ENCODE measurements around the gene CTSZ. TPM values are rescaled to one million over a fixed set of nuclear protein-coding genes. Genes with fewer than 3 reads are reported as not detected.

Gene CTSZ
- total RNA-seq, 2 experiments from 2014 or later: 14.7 to 17.7 TPM

DNA sequence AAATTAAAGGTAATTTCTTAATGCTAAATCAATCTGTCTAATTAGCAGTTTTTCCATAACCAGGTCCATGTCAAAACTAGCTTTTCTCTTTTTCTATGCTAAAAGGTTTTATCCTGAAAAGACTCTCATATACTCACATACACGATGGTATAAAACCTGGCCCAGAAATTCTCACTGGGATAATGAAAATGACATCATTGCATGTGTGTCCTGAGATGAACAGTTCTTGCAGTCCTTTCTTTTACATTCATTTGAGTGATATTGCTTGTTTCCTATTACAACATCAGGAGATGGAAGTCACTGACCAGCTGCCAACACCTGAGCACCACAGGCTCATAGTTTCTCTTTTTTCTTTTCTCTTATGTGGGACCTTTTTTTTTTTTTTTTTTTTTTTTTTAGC is 43.4 kb upstream of the CTSZ start:
- no peaks in the 10 kb centered on the region for H3K36me3 Mint-ChIP-seq (ENCODE audit: low read depth)
- Histone ChIP-seq H3K4me1 (ENCODE audit: insufficient read depth, low read length) (peaks cover 4% of the 10 kb centered on the region), H3K9me3 (ENCODE audit: control insufficient read depth in 1 of 2, insufficient read depth in 1 of 2, low read length in 2 of 2) (no peaks in the 10 kb centered on the region), H3K36me3 (ENCODE audit: insufficient read depth, low read length) (no peaks in the 10 kb centered on the region), H3K27ac (ENCODE audit: low read depth in 1 of 2, low read length in 2 of 2) (no peak overlapping the region), H3K4me3 (ENCODE audit: low read length) (no peak overlapping the region), H3K27me3 (ENCODE audit: control insufficient read depth in 1 of 2, insufficient read depth in 2 of 2, low read length in 2 of 2) (peaks cover 7% of the 10 kb centered on the region in 2 experiments)
- POLR2A ChIA-PET: interaction anchor here (4.3 kb wide), 1 partner anchor 18 kb away, joined by 12 read pairs; the partner anchor contains the start of gene ATP5F1E
- H3K4me3 Mint-ChIP-seq: no peak overlapping the region
- CTCF ChIA-PET: interaction anchor here (0.9 to 1.3 kb wide), 2 partner anchors 9 to 399 kb away, joined by 5 read pairs; partner anchors contain the start of gene STX16
- peaks cover 30% of the 10 kb centered on the region for H3K27me3 Mint-ChIP-seq
- H3K9me3 Mint-ChIP-seq: no peaks in the 10 kb centered on the region
- no peak for DNase-seq
- H3K4me1 Mint-ChIP-seq (ENCODE audit: low read depth): peaks cover 6% of the 10 kb centered on the region
- intact Hi-C loops (cut with DNase I, micrococcal nuclease): no loop called here
- ATAC-seq (ENCODE audit: poor library complexity): no peak
- no peak overlapping the region for H3K27ac Mint-ChIP-seq
- TF ChIP-seq, protein P1, sequence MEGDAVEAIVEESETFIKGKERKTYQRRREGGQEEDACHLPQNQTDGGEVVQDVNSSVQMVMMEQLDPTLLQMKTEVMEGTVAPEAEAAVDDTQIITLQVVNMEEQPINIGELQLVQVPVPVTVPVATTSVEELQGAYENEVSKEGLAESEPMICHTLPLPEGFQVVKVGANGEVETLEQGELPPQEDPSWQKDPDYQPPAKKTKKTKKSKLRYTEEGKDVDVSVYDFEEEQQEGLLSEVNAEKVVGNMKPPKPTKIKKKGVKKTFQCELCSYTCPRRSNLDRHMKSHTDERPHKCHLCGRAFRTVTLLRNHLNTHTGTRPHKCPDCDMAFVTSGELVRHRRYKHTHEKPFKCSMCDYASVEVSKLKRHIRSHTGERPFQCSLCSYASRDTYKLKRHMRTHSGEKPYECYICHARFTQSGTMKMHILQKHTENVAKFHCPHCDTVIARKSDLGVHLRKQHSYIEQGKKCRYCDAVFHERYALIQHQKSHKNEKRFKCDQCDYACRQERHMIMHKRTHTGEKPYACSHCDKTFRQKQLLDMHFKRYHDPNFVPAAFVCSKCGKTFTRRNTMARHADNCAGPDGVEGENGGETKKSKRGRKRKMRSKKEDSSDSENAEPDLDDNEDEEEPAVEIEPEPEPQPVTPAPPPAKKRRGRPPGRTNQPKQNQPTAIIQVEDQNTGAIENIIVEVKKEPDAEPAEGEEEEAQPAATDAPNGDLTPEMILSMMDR (IDR thresholded peaks at IDR 0.05): no peak

DNA sequence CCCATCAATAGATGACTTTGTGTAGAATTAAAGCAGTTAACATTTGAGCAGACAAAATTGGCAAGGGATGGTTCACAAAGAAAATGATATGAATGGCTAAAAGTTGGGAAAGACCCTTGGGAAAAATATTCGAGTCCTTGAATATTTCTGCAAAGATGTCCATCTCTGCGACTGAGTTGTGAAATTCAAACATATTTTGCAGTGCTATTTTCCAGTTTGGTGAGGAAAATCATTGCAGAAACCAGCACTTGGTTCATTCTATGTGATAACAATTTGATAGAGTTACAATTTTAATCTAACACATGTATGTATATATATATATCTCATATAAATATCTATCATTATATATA is 41.6 kb upstream of the CTSZ start:
- ATAC-seq (ENCODE audit: poor library complexity): no peak
- intact Hi-C loops (cut with DNase I, micrococcal nuclease): loop anchor here in 1 of 2 experiments (10.0 kb wide), 1 partner anchor 744 kb away; the partner anchor contains the start of gene RAB22A
- Histone ChIP-seq H3K27ac (ENCODE audit: low read depth in 1 of 2, low read length in 2 of 2) (no peak overlapping the region), H3K4me1 (ENCODE audit: insufficient read depth, low read length) (peaks cover 7% of the 10 kb centered on the region), H3K9me3 (ENCODE audit: control insufficient read depth in 1 of 2, insufficient read depth in 1 of 2, low read length in 2 of 2) (no peaks in the 10 kb centered on the region), H3K36me3 (ENCODE audit: insufficient read depth, low read length) (no peaks in the 10 kb centered on the region), H3K27me3 (ENCODE audit: control insufficient read depth in 1 of 2, insufficient read depth in 2 of 2, low read length in 2 of 2) (peaks cover 7% of the 10 kb centered on the region in 2 experiments), H3K4me3 (ENCODE audit: low read length) (no peak overlapping the region)
- Mint-ChIP-seq H3K27ac (no peak overlapping the region), H3K36me3 (ENCODE audit: low read depth) (no peaks in the 10 kb centered on the region), H3K4me1 (ENCODE audit: low read depth) (peaks cover 14% of the 10 kb centered on the region), H3K9me3 (no peaks in the 10 kb centered on the region), H3K27me3 (peaks cover 21% of the 10 kb centered on the region), H3K4me3 (no peak overlapping the region)
- CTCF ChIA-PET: no interaction called here
- no peak for DNase-seq
- TF ChIP-seq, protein P1 (IDR thresholded peaks at IDR 0.05): no peak
- POLR2A ChIA-PET: no interaction called here

DNA sequence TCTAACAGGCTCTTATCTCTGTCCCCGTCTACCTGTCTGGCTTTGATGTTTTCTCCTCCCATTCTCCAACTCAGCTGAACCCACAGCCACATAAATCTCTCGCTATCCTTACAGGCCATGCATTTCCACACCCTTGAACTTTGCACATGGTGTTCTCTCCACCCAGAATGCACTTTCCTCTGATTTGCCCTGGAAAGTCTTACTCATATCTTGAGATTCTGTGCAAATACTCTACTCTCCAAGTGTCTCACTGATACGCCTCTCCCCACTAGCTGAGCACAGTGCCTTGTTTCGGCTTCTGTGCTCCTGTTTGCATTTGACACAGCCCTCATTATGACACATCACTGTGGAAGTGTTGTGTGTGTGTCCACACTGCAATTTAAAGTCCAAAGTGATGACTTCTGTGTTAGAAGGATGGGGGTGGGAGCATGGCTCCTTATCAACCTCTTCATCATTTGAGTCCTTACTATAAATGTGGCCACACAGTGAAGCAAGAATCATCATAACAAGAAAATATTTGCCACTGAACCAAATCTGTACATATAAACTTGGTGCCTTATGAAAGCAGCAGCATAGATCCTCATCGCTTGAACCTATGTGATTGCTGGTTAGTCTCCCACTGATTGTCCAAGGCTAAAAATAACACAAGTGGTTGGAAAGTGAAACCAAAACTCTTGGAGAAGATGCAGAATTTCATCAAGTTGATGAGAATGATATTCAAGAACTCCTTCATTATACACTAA is 41.1 kb upstream of the CTSZ start:
- no peak overlapping the region for H3K27ac ChIP-seq (ENCODE audit: low read depth in 1 of 2, low read length in 2 of 2)
- Mint-ChIP-seq H3K27ac (no peak overlapping the region), H3K4me3 (peak overlapping the region; percentile 8), H3K9me3 (no peaks in the 10 kb centered on the region), H3K27me3 (peaks cover 18% of the 10 kb centered on the region), H3K4me1 (ENCODE audit: low read depth) (peaks cover 20% of the 10 kb centered on the region), H3K36me3 (ENCODE audit: low read depth) (peaks cover 5% of the 10 kb centered on the region)
- ATAC-seq (ENCODE audit: poor library complexity) (no peak), DNase-seq (no peak)
- no peaks in the 10 kb centered on the region for H3K36me3 ChIP-seq (ENCODE audit: insufficient read depth, low read length)
- peaks cover 7% of the 10 kb centered on the region in 2 experiments for H3K27me3 ChIP-seq (ENCODE audit: control insufficient read depth in 1 of 2, insufficient read depth in 2 of 2, low read length in 2 of 2)
- intact Hi-C loops (cut with DNase I, micrococcal nuclease): loop anchor here in 1 of 2 experiments (10.0 kb wide), 1 partner anchor 743 kb away; the partner anchor contains the start of gene RAB22A
- TF ChIP-seq, protein P1 (IDR thresholded peaks at IDR 0.05): no peak
- POLR2A ChIA-PET: no interaction called here
- H3K4me1 ChIP-seq (ENCODE audit: insufficient read depth, low read length): peaks cover 13% of the 10 kb centered on the region
- H3K9me3 ChIP-seq (ENCODE audit: control insufficient read depth in 1 of 2, insufficient read depth in 1 of 2, low read length in 2 of 2): no peaks in the 10 kb centered on the region
- H3K4me3 ChIP-seq (ENCODE audit: low read length): no peak overlapping the region
- CTCF ChIA-PET: interaction anchor here (1.3 kb wide), 1 partner anchor 159 kb away, joined by 3 read pairs; no protein-coding TSS in a partner anchor
